Smooth muscle cell (in vitro differentiated cells): ENCODE measurements around the gene HCFC1R1. TPM values are rescaled to one million over a fixed set of nuclear protein-coding genes. Genes with fewer than 3 reads are reported as not detected.

Experiments
- DNase-seq: peaks from one replicate; lab custom pipeline; 2025; ENCODE audit not compliant: unreplicated experiment; lab: John Stamatoyannopoulos, UW
- H2AFZ ChIP-seq: fragments of 200-600 bp; sonication (generic); 2 replicates; pipeline ENCODE4 v1.6.0; 2016; ENCODE audit warnings: antibody characterized with exemption, low read depth, mild to moderate bottlenecking
- H3F3A ChIP-seq: fragments of 200-600 bp; sonication (generic); 2 replicates; pipeline ENCODE4 v1.6.0; 2017; ENCODE audit warnings: antibody characterized with exemption, low read depth
- H3K27ac ChIP-seq: fragments of 200-600 bp; sonication (generic); 2 replicates; pipeline ENCODE4 v1.5.1; 2016; ENCODE audit warnings: low read depth, mild to moderate bottlenecking
- H3K27me3 ChIP-seq: fragments of 200-600 bp; sonication (generic); 2 replicates; pipeline ENCODE4 v1.6.1; 2016; ENCODE audit warnings: low read depth, mild to moderate bottlenecking
- H3K36me3 ChIP-seq: fragments of 200-600 bp; sonication (generic); 2 replicates; pipeline ENCODE4 v1.5.1; 2016; ENCODE audit warnings: low read depth
- H3K4me1 ChIP-seq: fragments of 200-600 bp; sonication (generic); 2 replicates; pipeline ENCODE4 v1.5.1; 2016; ENCODE audit warnings: low read depth
- H3K4me2 ChIP-seq: fragments of 200-600 bp; sonication (generic); 2 replicates; pipeline ENCODE4 v1.6.0; 2016; ENCODE audit warnings: mild to moderate bottlenecking
- H3K4me3 ChIP-seq: fragments of 200-600 bp; sonication (generic); 2 replicates; pipeline ENCODE4 v1.5.1; 2016; ENCODE audit warnings: mild to moderate bottlenecking
- H3K79me2 ChIP-seq: fragments of 200-600 bp; sonication (generic); 2 replicates; pipeline ENCODE4 v1.6.0; 2016; ENCODE audit warnings: low read depth, mild to moderate bottlenecking
- H3K9ac ChIP-seq: fragments of 200-600 bp; sonication (generic); 2 replicates; pipeline ENCODE4 v1.6.0; 2016; ENCODE audit warnings: low read depth
- H3K9me3 ChIP-seq: fragments of 200-600 bp; sonication (generic); replicated peaks from 2 replicates; pipeline ENCODE4 v1.5.1; 2016; ENCODE audit warnings: low read depth
- H4K20me1 ChIP-seq: fragments of 200-600 bp; sonication (generic); 2 replicates; pipeline ENCODE4 v1.6.0; 2016; ENCODE audit warnings: low read depth
- CTCF ChIP-seq: fragments of 200-600 bp; sonication (generic); IDR thresholded peaks from 2 replicates; pipeline ENCODE4 v1.5.1; 2017; ENCODE audit warnings: borderline replicate concordance, mild to moderate bottlenecking, antibody characterized with exemption; ENCODE audit not compliant: insufficient read depth, poor library complexity, severe bottlenecking
- WGBS: methylation state at CpG from one replicate; pipeline ENCODE4 v1.1.7; 2016; ENCODE audit warnings: low lambda C conversion rate; 5-methylcytosine and 5-hydroxymethylcytosine counted together
- polyA plus RNA-seq: library from polyadenylated mRNA; unstranded; fragments of >200 nt; fragmentation: Nextera tagmentation; extraction: Ambion mirVana; gene quantifications from 2 replicates; pipeline ENCODE4 v1.2.1, GENCODE V29; 2016
- total RNA-seq: library from RNA; depleted of rRNA; stranded (reverse); fragments of >200 nt; gene quantifications from 2 replicates; pipeline ENCODE4 v1.2.3, GENCODE V29; 2014

The HCFC1R1 gene
- total and polyA plus RNA-seq, 2 experiments from 2014 or later, result 63.3 to 337 TPM

- no peak overlapping the region for H3K4me3 ChIP-seq
- no peak overlapping the region for H2AFZ ChIP-seq
- H3F3A ChIP-seq, result no peaks in the 10 kb centered on the region
- DNase-seq, result peak; percentile 43
- no peaks in the 10 kb centered on the region for H3K9me3 ChIP-seq
- WGBS, result 13% methylated on average over 46 of the region's 58 CpGs
- H3K27ac ChIP-seq, result no peak overlapping the region
- no peaks in the 10 kb centered on the region for H3K79me2 ChIP-seq
- peak overlapping the region; percentile 67 for H3K4me2 ChIP-seq
- peaks cover 71% of the 10 kb centered on the region for H4K20me1 ChIP-seq
- H3K4me1 ChIP-seq, result peaks cover 9% of the 10 kb centered on the region
- TF ChIP-seq CTCF, result peak; percentile 77
- H3K36me3 ChIP-seq, result no peaks in the 10 kb centered on the region
- H3K9ac ChIP-seq, result no peak overlapping the region
- peaks cover 18% of the 10 kb centered on the region for H3K27me3 ChIP-seq
These were observed 4.4 kb upstream of the HCFC1R1 start for GRCh38 chr16:3027983-3028715.

GRCh38 chr16:3027489-3027795 is 3.7 kb upstream of the HCFC1R1 start:
- no peak overlapping the region for H3K9ac ChIP-seq
- H3K4me3 ChIP-seq, result no peak overlapping the region
- H3K79me2 ChIP-seq, result no peaks in the 10 kb centered on the region
- H3K27ac ChIP-seq, result no peak overlapping the region
- H3K9me3 ChIP-seq, result no peaks in the 10 kb centered on the region
- peaks cover 71% of the 10 kb centered on the region for H4K20me1 ChIP-seq
- H3K4me1 ChIP-seq, result peaks cover 16% of the 10 kb centered on the region
- H3K4me2 ChIP-seq, result peak overlapping the region; percentile 67
- WGBS, result 95% methylated on average over 8 of the region's 8 CpGs
- no peak for DNase-seq
- no peaks in the 10 kb centered on the region for H3F3A ChIP-seq
- H3K27me3 ChIP-seq, result peaks cover 11% of the 10 kb centered on the region
- H3K36me3 ChIP-seq, result no peaks in the 10 kb centered on the region
- no peak for TF ChIP-seq CTCF
- H2AFZ ChIP-seq, result no peak overlapping the region

- Histone ChIP-seq H3K27ac (no peak overlapping the region), H3K27me3 (peaks cover 5% of the 10 kb centered on the region), H3K79me2 (no peaks in the 10 kb centered on the region), H2AFZ (no peak overlapping the region), H3K9me3 (no peaks in the 10 kb centered on the region), H3K36me3 (no peaks in the 10 kb centered on the region), H3F3A (no peaks in the 10 kb centered on the region), H3K9ac (no peak overlapping the region), H4K20me1 (peaks cover 74% of the 10 kb centered on the region), H3K4me1 (peaks cover 21% of the 10 kb centered on the region), H3K4me2 (peak overlapping the region; percentile 67), H3K4me3 (no peak overlapping the region)
- WGBS, result 99% methylated on average over 24 of the region's 24 CpGs
- TF ChIP-seq CTCF, result no peak
- no peak for DNase-seq
These were observed 3.1 kb upstream of the HCFC1R1 start for GRCh38 chr16:3026609-3027488.
